Non-pigmented ciliary epithelial cell (primary cell): ENCODE results near the gene ACKR3.

Experiments
- DNase-seq: peaks from one replicate; pipeline ENCODE4 v3.0.0-alpha.2; 2010; ENCODE audit warnings: low read depth

Gene ACKR3

GRCh38 chr2:236629961-236630872 lies 60.6 kb downstream of the ACKR3 start:
- no peak for DNase-seq

- DNase-seq = no peak
Observed at GRCh38 chr2:236631281-236631855, 61.7 kb downstream of the ACKR3 start.

- no peak for DNase-seq
Observed at GRCh38 chr2:236631856-236632291, 62.2 kb downstream of the ACKR3 start.
